HEK293 (cell line): ENCODE data around the gene DYNC1I1.

Source experiments
- CTCF ChIA-PET: fragments of 350-600 bp; formaldehyde crosslinking; extraction: SDS; loops from one replicate; lab custom pipeline; 2021; ENCODE audit warnings: antibody characterized with exemption; lab: Yijun Ruan, JAX
- POLR2A ChIA-PET: fragments of 300-600 bp; formaldehyde crosslinking; extraction: SDS; loops from one replicate; lab custom pipeline; 2020; ENCODE audit warnings: antibody characterized with exemption, inconsistent platforms; lab: Yijun Ruan, JAX
- H3K27ac ChIP-seq: fragments of 200-500 bp; sonication (Bioruptor generic); 2 replicates; pipeline ENCODE4 v1.5.1; 2014; ENCODE audit warnings: low read depth, low read length, control low read depth, inconsistent platforms; ENCODE audit errors: extremely low read depth
- H3K36me3 ChIP-seq, 2 experiments: fragments of 200-500 bp in 1 of 2; sonication (Bioruptor generic) in 1 of 2; 1 replicate in 1 of 2; 2 replicates in 1 of 2; pipeline ENCODE4 v1.5.1; 2014 to 2017; ENCODE audit warnings: inconsistent platforms in 2 of 2, low read length in 2 of 2; ENCODE audit not compliant: control insufficient read depth in 2 of 2, insufficient read depth in 1 of 2
- H3K4me1 ChIP-seq: fragments of 200-500 bp; sonication (Bioruptor generic); 2 replicates; pipeline ENCODE4 v1.5.1; 2014; ENCODE audit warnings: mild to moderate bottlenecking, low read length, inconsistent platforms; ENCODE audit not compliant: control insufficient read depth, insufficient read depth
- H3K4me3 ChIP-seq: 2 replicates; pipeline ENCODE4 v1.5.1; 2011; ENCODE audit warnings: low read depth, mild to moderate bottlenecking, control low read depth, low read length, moderate library complexity
- H3K9me3 ChIP-seq: fragments of 200-500 bp; sonication (Bioruptor generic); 2 replicates; pipeline ENCODE4 v1.5.1; 2014; ENCODE audit warnings: low read depth, low read length, inconsistent platforms; ENCODE audit not compliant: control insufficient read depth, insufficient read depth
- KLF16 ChIP-seq: fragments of 450-650 bp; formaldehyde crosslinking; IDR thresholded peaks from 2 replicates; pipeline ENCODE4 v1.5.1; 2017; ENCODE audit warnings: missing biosample characterization, missing genetic modification characterization
- MEIS1 ChIP-seq: sonication (generic); formaldehyde crosslinking; IDR thresholded peaks from 2 replicates; pipeline ENCODE4 v1.8.1; 2022; ENCODE audit warnings: missing genetic modification reagents, mild to moderate bottlenecking, borderline replicate concordance
- ZEB2 ChIP-seq: fragments of 450-650 bp; formaldehyde crosslinking; IDR thresholded peaks from 2 replicates; pipeline ENCODE4 v1.5.1; 2016; ENCODE audit warnings: missing biosample characterization, missing genetic modification characterization
- ZFP41 ChIP-seq: fragments of 450-650 bp; formaldehyde crosslinking; IDR thresholded peaks from 2 replicates; pipeline ENCODE4 v1.5.1; 2016; ENCODE audit warnings: missing biosample characterization, missing genetic modification characterization, borderline replicate concordance
- ZNF140 ChIP-seq: fragments of 450-650 bp; formaldehyde crosslinking; IDR thresholded peaks from 2 replicates; pipeline ENCODE4 v1.5.1; 2016; ENCODE audit warnings: missing biosample characterization, missing genetic modification characterization
- ZNF23 ChIP-seq: fragments of 450-650 bp; formaldehyde crosslinking; IDR thresholded peaks from 2 replicates; pipeline ENCODE4 v1.5.1; 2016; ENCODE audit warnings: missing biosample characterization, missing genetic modification characterization, borderline replicate concordance
- ZNF274 ChIP-seq, 2 experiments: fragments of 200-500 bp in 1 of 2; fragments of 450-650 bp in 1 of 2; sonication (Bioruptor generic) in 1 of 2; formaldehyde crosslinking in 1 of 2; IDR thresholded peaks; 2 replicates each; pipeline versions ENCODE4 v1.5.1 to v1.6.1; 2014 to 2016; ENCODE audit warnings: borderline replicate concordance in 1 of 2, inconsistent platforms in 1 of 2, low read length in 1 of 2, missing biosample characterization in 1 of 2, missing genetic modification characterization in 1 of 2
- ZNF530 ChIP-seq: fragments of 450-650 bp; formaldehyde crosslinking; IDR thresholded peaks from 2 replicates; pipeline ENCODE4 v1.5.1; 2016; ENCODE audit warnings: low read depth, missing biosample characterization, missing genetic modification characterization
- ZNF548 ChIP-seq: fragments of 450-650 bp; formaldehyde crosslinking; IDR thresholded peaks from 2 replicates; pipeline ENCODE4 v1.5.1; 2016; ENCODE audit warnings: missing biosample characterization, missing genetic modification characterization
- ZNF707 ChIP-seq: fragments of 450-650 bp; formaldehyde crosslinking; IDR thresholded peaks from 2 replicates; pipeline ENCODE4 v1.5.1; 2016; ENCODE audit warnings: missing biosample characterization, missing genetic modification characterization
- ZNF837 ChIP-seq: fragments of 450-650 bp; formaldehyde crosslinking; IDR thresholded peaks from 2 replicates; pipeline ENCODE4 v1.5.1; 2016; ENCODE audit warnings: missing biosample characterization, missing genetic modification characterization
- TF ChIP-seq, protein P1 (sequence below): fragments of 450-650 bp; formaldehyde crosslinking; IDR thresholded peaks from 2 replicates; pipeline ENCODE4 v1.5.1; 2016; ENCODE audit warnings: missing biosample characterization, missing genetic modification characterization
- TF ChIP-seq, protein P2 (sequence below): fragments of 450-650 bp; formaldehyde crosslinking; IDR thresholded peaks from 2 replicates; pipeline ENCODE4 v1.5.1; 2016; ENCODE audit warnings: missing biosample characterization, missing genetic modification characterization
- TF ChIP-seq, protein P3 (sequence below): fragments of 450-650 bp; formaldehyde crosslinking; IDR thresholded peaks from 2 replicates; pipeline ENCODE4 v1.5.1; 2016; ENCODE audit warnings: missing biosample characterization, missing genetic modification characterization
- TF ChIP-seq, protein P4 (sequence below): fragments of 450-650 bp; formaldehyde crosslinking; IDR thresholded peaks from 2 replicates; pipeline ENCODE4 v1.5.1; 2016; ENCODE audit warnings: missing biosample characterization, missing genetic modification characterization, borderline replicate concordance

The DYNC1I1 gene

DNA sequence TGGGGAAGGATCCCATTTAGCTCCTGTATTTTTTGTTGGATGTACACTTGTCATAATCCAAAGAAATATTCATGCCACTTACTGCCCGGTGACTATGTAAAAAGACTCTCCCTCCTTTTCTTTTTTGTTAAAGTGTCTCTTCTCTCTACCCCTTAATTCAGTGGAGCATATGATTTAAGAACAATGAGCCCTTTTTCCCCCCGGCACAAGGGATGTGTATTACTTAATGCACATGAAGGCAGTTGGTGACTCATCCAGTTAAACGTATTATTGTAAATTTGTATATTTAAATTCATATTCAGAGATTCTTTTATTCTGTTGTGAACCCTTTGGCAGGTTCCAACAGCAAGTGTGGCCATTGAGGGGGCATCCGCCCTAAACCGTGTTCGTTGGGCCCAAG lies 307.7 kb downstream of the DYNC1I1 start:
- no peaks in the 10 kb centered on the region for H3K4me1 ChIP-seq
- no peaks in the 10 kb centered on the region for H3K36me3 ChIP-seq
- ChIA-PET CTCF (no interaction called here), POLR2A (no interaction called here)
- H3K9me3 ChIP-seq, result no peaks in the 10 kb centered on the region
- H3K4me3 ChIP-seq, result no peak overlapping the region
- TF ChIP-seq ZNF274 (IDR thresholded peaks at IDR 0.05; ENCODE audit: low read length) (no peak), ZNF274 (tag by site-specific recombination; IDR thresholded peaks at IDR 0.05; ENCODE audit: borderline replicate concordance) (no peak), ZNF548 (tag by site-specific recombination) (no peak), ZFP41 (tag by site-specific recombination) (no peak), ZNF707 (tag by site-specific recombination) (no peak)
- H3K27ac ChIP-seq, result no peak overlapping the region

DNA sequence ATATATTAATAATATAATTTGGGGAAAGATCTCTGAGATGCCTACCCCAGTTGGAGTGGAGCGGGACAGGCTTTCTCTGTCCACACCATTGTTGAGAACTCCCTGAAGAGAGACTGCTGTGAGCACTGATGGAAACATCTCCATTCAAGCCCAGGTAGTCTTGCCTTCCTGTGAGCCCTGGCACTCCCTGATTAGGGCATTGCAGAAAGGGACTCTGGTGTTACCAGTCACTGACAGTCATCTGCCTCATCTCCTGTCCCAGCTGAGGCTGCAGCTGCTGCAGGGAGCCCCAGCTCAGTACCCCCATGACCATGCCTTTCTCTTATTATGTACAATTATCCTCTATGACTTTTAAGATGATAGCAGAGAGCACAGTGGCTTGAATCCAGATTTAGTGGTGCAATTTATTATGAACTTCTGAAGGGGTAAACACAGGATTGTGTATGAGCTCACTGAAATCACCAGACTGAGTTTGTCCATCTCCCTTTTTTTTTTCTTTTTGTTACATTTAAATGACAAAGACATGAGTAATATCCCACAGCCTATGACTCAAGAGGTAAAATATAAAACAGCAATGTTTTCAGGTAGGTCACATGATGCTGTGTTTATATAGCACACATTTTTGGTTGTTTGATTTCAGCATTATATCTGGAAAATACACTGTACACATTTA lies 312.7 kb downstream of the DYNC1I1 start:
- no peaks in the 10 kb centered on the region for H3K9me3 ChIP-seq
- H3K4me3 ChIP-seq, result no peak overlapping the region
- no peaks in the 10 kb centered on the region for H3K4me1 ChIP-seq
- ChIA-PET POLR2A (no interaction called here), CTCF (interaction anchor here (0.6 to 0.8 kb wide), 3 partner anchors 13 to 179 kb away, joined by 3 to 5 read pairs (median 5); no protein-coding TSS in a partner anchor)
- H3K36me3 ChIP-seq, result no peaks in the 10 kb centered on the region
- TF ChIP-seq, protein P1, sequence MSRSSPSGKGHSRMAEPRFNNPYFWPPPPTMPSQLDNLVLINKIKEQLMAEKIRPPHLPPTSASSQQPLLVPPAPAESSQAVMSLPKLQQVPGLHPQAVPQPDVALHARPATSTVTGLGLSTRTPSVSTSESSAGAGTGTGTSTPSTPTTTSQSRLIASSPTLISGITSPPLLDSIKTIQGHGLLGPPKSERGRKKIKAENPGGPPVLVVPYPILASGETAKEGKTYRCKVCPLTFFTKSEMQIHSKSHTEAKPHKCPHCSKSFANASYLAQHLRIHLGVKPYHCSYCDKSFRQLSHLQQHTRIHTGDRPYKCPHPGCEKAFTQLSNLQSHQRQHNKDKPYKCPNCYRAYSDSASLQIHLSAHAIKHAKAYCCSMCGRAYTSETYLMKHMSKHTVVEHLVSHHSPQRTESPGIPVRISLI (tag by site-specific recombination), result 0 out of 2 replicates have a peak, but pooled peaks have one; percentile 21
- TF ChIP-seq, protein P2, sequence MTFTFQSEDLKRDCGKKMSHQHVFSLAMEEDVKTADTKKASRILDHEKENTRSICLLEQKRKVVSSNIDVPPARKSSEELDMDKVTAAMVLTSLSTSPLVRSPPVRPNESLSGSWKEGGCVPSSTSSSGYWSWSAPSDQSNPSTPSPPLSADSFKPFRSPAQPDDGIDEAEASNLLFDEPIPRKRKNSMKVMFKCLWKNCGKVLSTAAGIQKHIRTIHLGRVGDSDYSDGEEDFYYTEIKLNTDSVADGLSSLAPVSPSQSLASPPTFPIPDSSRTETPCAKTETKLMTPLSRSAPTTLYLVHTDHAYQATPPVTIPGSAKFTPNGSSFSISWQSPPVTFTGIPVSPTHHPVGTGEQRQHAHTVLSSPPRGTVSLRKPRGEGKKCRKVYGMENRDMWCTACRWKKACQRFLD (tag by site-specific recombination), result no peak
- no peak overlapping the region for H3K27ac ChIP-seq

DNA sequence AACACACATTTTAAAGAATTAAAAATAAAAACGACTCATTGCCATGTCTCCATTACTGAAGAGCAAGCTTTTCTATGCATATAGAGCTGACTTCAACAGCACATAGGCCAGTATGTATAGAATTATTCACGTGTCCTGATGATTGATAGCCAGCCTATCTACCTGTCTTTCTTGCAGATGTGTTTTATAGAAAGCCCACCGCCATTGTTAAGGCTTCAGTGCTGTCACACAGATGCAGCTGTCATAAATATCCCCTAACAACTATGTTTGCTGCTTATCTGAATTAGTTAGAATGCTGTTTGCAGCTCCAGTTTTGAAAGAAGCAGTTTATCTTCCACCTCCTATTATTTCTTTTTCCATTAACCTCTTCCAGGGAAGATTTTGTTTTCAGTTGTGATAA lies 313.6 kb downstream of the DYNC1I1 start:
- no peaks in the 10 kb centered on the region for H3K4me1 ChIP-seq
- POLR2A ChIA-PET, result no interaction called here
- CTCF ChIA-PET, result interaction anchor here (0.8 kb wide), 1 partner anchor 170 kb away, joined by 4 read pairs; no protein-coding TSS in a partner anchor

GRCh38 chr7:96088579-96088978 lies 316.2 kb downstream of the DYNC1I1 start:
- CTCF ChIA-PET, result interaction anchor here (0.6 to 1.2 kb wide), 3 partner anchors 13 to 950 kb away, joined by 3 to 4 read pairs (median 3); no protein-coding TSS in a partner anchor

More for the DNA sequence above, 313.6 kb downstream of the DYNC1I1 start:
- no peak for TF ChIP-seq ZNF837 (tag by site-specific recombination)
- Histone ChIP-seq H3K36me3 (no peaks in the 10 kb centered on the region), H3K4me3 (no peak overlapping the region), H3K9me3 (no peaks in the 10 kb centered on the region), H3K27ac (no peak overlapping the region)

DNA sequence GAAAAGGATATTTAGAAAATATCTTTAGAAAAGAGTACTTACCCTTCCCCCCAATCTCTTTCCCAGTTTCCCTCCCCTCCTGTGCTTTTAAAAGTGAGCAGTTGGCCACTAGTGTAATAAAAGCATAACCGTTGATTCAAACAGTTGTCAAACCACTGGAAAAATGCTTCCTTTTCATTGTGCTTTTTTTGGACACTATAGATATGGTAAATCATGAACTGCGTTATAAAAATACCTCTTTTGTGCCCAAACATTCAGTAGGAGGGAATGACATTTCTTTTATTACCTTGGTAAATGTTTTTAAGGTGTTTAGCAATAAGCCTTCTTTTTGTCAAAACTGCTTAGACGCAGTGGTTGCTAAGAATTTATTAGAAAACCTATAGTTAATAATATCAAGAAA lies 317.2 kb downstream of the DYNC1I1 start:
- Histone ChIP-seq H3K4me1 (no peaks in the 10 kb centered on the region), H3K9me3 (no peaks in the 10 kb centered on the region), H3K27ac (no peak overlapping the region), H3K36me3 (no peaks in the 10 kb centered on the region), H3K4me3 (no peak overlapping the region)
- ChIA-PET CTCF (no interaction called here), POLR2A (no interaction called here)
- TF ChIP-seq ZNF530 (tag by site-specific recombination), result no peak
- TF ChIP-seq, protein P3, sequence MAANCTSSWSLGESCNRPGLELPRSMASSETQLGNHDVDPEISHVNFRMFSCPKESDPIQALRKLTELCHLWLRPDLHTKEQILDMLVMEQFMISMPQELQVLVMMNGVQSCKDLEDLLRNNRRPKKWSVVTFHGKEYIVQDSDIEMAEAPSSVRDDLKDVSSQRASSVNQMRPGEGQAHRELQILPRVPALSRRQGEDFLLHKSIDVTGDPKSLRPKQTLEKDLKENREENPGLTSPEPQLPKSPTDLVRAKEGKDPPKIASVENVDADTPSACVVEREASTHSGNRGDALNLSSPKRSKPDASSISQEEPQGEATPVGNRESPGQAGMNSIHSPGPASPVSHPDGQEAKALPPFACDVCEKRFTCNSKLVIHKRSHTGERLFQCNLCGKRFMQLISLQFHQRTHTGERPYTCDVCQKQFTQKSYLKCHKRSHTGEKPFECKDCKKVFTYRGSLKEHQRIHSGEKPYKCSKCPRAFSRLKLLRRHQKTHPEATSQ, result no peak
- no peak for TF ChIP-seq ZNF23 (tag by site-specific recombination)
- no peak for TF ChIP-seq KLF16
- no peak for TF ChIP-seq ZNF140
- no peak for TF ChIP-seq ZEB2
- TF ChIP-seq, protein P4, sequence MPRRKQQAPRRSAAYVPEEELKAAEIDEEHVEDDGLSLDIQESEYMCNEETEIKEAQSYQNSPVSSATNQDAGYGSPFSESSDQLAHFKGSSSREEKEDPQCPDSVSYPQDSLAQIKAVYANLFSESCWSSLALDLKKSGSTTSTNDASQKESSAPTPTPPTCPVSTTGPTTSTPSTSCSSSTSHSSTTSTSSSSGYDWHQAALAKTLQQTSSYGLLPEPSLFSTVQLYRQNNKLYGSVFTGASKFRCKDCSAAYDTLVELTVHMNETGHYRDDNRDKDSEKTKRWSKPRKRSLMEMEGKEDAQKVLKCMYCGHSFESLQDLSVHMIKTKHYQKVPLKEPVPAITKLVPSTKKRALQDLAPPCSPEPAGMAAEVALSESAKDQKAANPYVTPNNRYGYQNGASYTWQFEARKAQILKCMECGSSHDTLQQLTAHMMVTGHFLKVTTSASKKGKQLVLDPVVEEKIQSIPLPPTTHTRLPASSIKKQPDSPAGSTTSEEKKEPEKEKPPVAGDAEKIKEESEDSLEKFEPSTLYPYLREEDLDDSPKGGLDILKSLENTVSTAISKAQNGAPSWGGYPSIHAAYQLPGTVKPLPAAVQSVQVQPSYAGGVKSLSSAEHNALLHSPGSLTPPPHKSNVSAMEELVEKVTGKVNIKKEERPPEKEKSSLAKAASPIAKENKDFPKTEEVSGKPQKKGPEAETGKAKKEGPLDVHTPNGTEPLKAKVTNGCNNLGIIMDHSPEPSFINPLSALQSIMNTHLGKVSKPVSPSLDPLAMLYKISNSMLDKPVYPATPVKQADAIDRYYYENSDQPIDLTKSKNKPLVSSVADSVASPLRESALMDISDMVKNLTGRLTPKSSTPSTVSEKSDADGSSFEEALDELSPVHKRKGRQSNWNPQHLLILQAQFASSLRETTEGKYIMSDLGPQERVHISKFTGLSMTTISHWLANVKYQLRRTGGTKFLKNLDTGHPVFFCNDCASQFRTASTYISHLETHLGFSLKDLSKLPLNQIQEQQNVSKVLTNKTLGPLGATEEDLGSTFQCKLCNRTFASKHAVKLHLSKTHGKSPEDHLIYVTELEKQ, result no peak

More at GRCh38 chr7:96088579-96088978, 316.2 kb downstream of the DYNC1I1 start:
- no peaks in the 10 kb centered on the region for H3K4me1 ChIP-seq
- no peak for TF ChIP-seq MEIS1 (CRISPR knock-in tag)
- no peaks in the 10 kb centered on the region for H3K36me3 ChIP-seq
- no peak overlapping the region for H3K4me3 ChIP-seq
- POLR2A ChIA-PET, result no interaction called here
- H3K9me3 ChIP-seq, result no peaks in the 10 kb centered on the region
- H3K27ac ChIP-seq, result no peak overlapping the region
